ENCODE results near the gene GPR173. TPM values are rescaled to one million over a fixed set of nuclear protein-coding genes. Genes with fewer than 3 reads are reported as not detected.

Gene GPR173
- total RNA-seq, 4 donors from 2014 or later = 0.57 to 0.67 TPM; not detected in 2

- DNase-seq = no peak
- H3K36me3 ChIP-seq = no peaks in the 10 kb centered on the region
- H3K4me1 ChIP-seq = no peaks in the 10 kb centered on the region
- no peak overlapping the region for H3K4me3 ChIP-seq
- no peak overlapping the region for H3K27ac ChIP-seq
- TF ChIP-seq POLR2A (IDR thresholded peaks at IDR 0.05) = no peak
- TF ChIP-seq, protein P1, sequence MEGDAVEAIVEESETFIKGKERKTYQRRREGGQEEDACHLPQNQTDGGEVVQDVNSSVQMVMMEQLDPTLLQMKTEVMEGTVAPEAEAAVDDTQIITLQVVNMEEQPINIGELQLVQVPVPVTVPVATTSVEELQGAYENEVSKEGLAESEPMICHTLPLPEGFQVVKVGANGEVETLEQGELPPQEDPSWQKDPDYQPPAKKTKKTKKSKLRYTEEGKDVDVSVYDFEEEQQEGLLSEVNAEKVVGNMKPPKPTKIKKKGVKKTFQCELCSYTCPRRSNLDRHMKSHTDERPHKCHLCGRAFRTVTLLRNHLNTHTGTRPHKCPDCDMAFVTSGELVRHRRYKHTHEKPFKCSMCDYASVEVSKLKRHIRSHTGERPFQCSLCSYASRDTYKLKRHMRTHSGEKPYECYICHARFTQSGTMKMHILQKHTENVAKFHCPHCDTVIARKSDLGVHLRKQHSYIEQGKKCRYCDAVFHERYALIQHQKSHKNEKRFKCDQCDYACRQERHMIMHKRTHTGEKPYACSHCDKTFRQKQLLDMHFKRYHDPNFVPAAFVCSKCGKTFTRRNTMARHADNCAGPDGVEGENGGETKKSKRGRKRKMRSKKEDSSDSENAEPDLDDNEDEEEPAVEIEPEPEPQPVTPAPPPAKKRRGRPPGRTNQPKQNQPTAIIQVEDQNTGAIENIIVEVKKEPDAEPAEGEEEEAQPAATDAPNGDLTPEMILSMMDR (IDR thresholded peaks at IDR 0.05) = no peak
- no peaks in the 10 kb centered on the region for H3K27me3 ChIP-seq
- H3K9me3 ChIP-seq = no peaks in the 10 kb centered on the region
Measured at GRCh38 chrX:53047228-53047627, 1.4 kb upstream of the GPR173 start.

DNA sequence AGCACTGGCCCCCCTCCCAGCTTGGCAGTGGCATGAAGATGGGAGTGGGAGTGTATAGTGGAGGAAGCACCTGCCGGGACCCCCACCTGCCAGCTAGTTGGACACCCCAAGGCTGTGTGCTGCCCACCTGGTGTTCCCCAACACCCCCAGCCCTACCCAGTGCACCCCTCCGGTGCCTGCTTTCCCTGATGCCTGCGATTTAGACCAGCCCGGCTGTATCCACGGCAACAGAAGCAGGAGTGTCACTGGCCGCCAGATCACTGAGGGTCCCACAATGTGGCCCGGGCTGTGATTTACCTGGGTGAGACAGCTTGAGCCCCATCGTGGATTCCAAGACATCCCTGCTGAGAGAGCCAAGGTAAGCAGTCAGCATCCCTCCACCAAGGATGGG lies 533 bp downstream of the GPR173 start:
- TF ChIP-seq, protein P1 (IDR thresholded peaks at IDR 0.05) = no peak
- TF ChIP-seq POLR2A (IDR thresholded peaks at IDR 0.05) = no peak
- no peaks in the 10 kb centered on the region for H3K4me1 ChIP-seq
- no peaks in the 10 kb centered on the region for H3K27me3 ChIP-seq
- H3K4me3 ChIP-seq = peak overlapping the region in 3 of 4 donors; percentile 24 to 41 (median 39)
- no peaks in the 10 kb centered on the region for H3K36me3 ChIP-seq
- no peak for DNase-seq
- H3K9me3 ChIP-seq = no peaks in the 10 kb centered on the region
- no peak overlapping the region for H3K27ac ChIP-seq

- Histone ChIP-seq H3K27ac (no peak overlapping the region), H3K9me3 (no peaks in the 10 kb centered on the region), H3K27me3 (no peaks in the 10 kb centered on the region), H3K4me1 (no peaks in the 10 kb centered on the region), H3K36me3 (no peaks in the 10 kb centered on the region), H3K4me3 (no peak overlapping the region)
- DNase-seq = no peak
- no peak for TF ChIP-seq POLR2A (IDR thresholded peaks at IDR 0.05)
- TF ChIP-seq, protein P1 (IDR thresholded peaks at IDR 0.05) = no peak
Measured at GRCh38 chrX:53050841-53051240, 2.3 kb downstream of the GPR173 start.

DNA sequence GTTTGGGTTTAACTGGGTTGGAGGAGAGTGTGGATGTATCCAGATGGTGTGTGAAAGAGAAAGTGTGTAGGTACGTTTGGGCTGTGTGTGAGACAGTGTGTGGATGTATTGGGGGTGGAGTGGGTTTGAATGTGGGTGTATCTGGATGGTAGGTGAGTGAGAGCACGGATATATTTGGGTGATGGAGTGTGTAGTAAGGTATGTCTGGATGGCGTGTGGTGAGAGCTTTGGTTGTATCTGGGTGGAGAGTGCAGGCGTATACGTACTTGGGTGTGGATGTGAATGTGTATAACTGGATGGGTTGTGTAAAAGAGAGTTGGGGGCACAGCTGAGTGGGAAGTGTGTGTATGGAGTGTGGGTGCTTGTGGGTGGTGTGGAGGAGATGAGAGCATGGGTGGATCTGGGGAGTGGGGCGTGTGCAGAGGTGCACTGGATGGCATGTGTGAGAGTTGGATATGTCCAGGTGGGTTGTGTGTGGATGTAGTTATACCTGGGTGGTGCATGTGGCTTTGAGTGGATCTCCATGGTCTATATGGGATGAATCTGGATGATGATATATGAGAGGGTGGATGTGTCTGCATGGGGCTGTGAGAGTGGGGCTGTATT lies 6.8 kb downstream of the GPR173 start:
- H3K4me3 ChIP-seq = no peak overlapping the region
- H3K27ac ChIP-seq = no peak overlapping the region
- no peaks in the 10 kb centered on the region for H3K27me3 ChIP-seq
- no peaks in the 10 kb centered on the region for H3K4me1 ChIP-seq
- no peak for DNase-seq
- TF ChIP-seq POLR2A (IDR thresholded peaks at IDR 0.05) = no peak
- TF ChIP-seq, protein P1 (IDR thresholded peaks at IDR 0.05) = no peak
- H3K9me3 ChIP-seq = no peaks in the 10 kb centered on the region
- H3K36me3 ChIP-seq = no peaks in the 10 kb centered on the region

GRCh38 chrX:53056292-53056691 lies 7.7 kb downstream of the GPR173 start:
- H3K27me3 ChIP-seq = no peaks in the 10 kb centered on the region

More at GRCh38 chrX:53056292-53056691, 7.7 kb downstream of the GPR173 start:
- DNase-seq = no peak
- no peak for TF ChIP-seq POLR2A (IDR thresholded peaks at IDR 0.05)
- TF ChIP-seq, protein P1 (IDR thresholded peaks at IDR 0.05) = no peak
- Histone ChIP-seq H3K4me3 (no peak overlapping the region), H3K27ac (no peak overlapping the region), H3K9me3 (no peaks in the 10 kb centered on the region), H3K4me1 (no peaks in the 10 kb centered on the region), H3K36me3 (no peaks in the 10 kb centered on the region)
